ENCODE data around the gene SCN1B. TPM values are rescaled to one million over a fixed set of nuclear protein-coding genes. Genes with fewer than 3 reads are reported as not detected.
"Not testable (repeated sequence)": the region's sequence is repeated elsewhere in the genome, so short reads cannot be mapped to it uniquely, and the experiment has no call there.

The SCN1B gene
- polyA plus RNA-seq, 4 donors = 0.41 to 1.4 (median 1.4) TPM

- no peak for DNase-seq (ENCODE audit: low read depth in 4 of 4, low spot score in 2 of 4)
These were observed 14.9 kb upstream of the SCN1B start for GRCh38 chr19:35015270-35015953.

GRCh38 chr19:35015954-35016351, 14.3 kb upstream of the SCN1B start:
- no peak for DNase-seq (ENCODE audit: low read depth in 4 of 4, low spot score in 2 of 4)

GRCh38 chr19:35017507-35017906, 12.8 kb upstream of the SCN1B start:
- no peak for DNase-seq (ENCODE audit: low read depth in 4 of 4, low spot score in 2 of 4)

GRCh38 chr19:35018379-35018778, 11.9 kb upstream of the SCN1B start:
- no peak for DNase-seq (ENCODE audit: low read depth in 4 of 4, low spot score in 2 of 4)

- no peak for DNase-seq (ENCODE audit: low read depth in 4 of 4, low spot score in 2 of 4)
These were observed 11.1 kb upstream of the SCN1B start for GRCh38 chr19:35019144-35019543.

- DNase-seq (ENCODE audit: low read depth in 4 of 4, low spot score in 2 of 4) = no peak
These were observed 9.3 kb upstream of the SCN1B start for GRCh38 chr19:35021016-35021415.

GRCh38 chr19:35021596-35021995, 8.7 kb upstream of the SCN1B start:
- no peak for DNase-seq (ENCODE audit: low read depth in 4 of 4, low spot score in 2 of 4)

- no peak for DNase-seq (ENCODE audit: low read depth in 4 of 4, low spot score in 2 of 4)
These were observed 7.8 kb upstream of the SCN1B start for GRCh38 chr19:35022460-35022859.

- no peak for DNase-seq (ENCODE audit: low read depth in 4 of 4, low spot score in 2 of 4)
These were observed 6.8 kb upstream of the SCN1B start for GRCh38 chr19:35023428-35023827.

- DNase-seq (ENCODE audit: low read depth in 4 of 4, low spot score in 2 of 4) = no peak
These were observed 6.2 kb upstream of the SCN1B start for GRCh38 chr19:35024095-35024494.

- no peak for DNase-seq (ENCODE audit: low read depth in 4 of 4, low spot score in 2 of 4)
These were observed 4.3 kb upstream of the SCN1B start for GRCh38 chr19:35025969-35026368.

- DNase-seq (ENCODE audit: low read depth in 4 of 4, low spot score in 2 of 4) = no peak
These were observed 3.9 kb upstream of the SCN1B start for GRCh38 chr19:35026418-35026817.

GRCh38 chr19:35027009-35027408, 3.3 kb upstream of the SCN1B start:
- no peak for DNase-seq (ENCODE audit: low read depth in 4 of 4, low spot score in 2 of 4)

GRCh38 chr19:35027851-35028599, 2.2 kb upstream of the SCN1B start:
- no peak for DNase-seq (ENCODE audit: low read depth in 4 of 4, low spot score in 2 of 4)

- not testable (repeated sequence) for DNase-seq (ENCODE audit: low read depth in 4 of 4, low spot score in 2 of 4)
These were observed 1.7 kb upstream of the SCN1B start for GRCh38 chr19:35028600-35028885.

- not testable (repeated sequence) for DNase-seq (ENCODE audit: low read depth in 4 of 4, low spot score in 2 of 4)
These were observed 964 bp upstream of the SCN1B start for GRCh38 chr19:35029275-35029736.

- no peak for DNase-seq (ENCODE audit: low read depth in 4 of 4, low spot score in 2 of 4)
These were observed 473 bp upstream of the SCN1B start for GRCh38 chr19:35029737-35030256.

- no peak for DNase-seq (ENCODE audit: low read depth in 4 of 4, low spot score in 2 of 4)
These were observed 1.0 kb downstream of the SCN1B start for GRCh38 chr19:35031072-35031881.

GRCh38 chr19:35032356-35032865, 2.1 kb downstream of the SCN1B start:
- DNase-seq (ENCODE audit: low read depth in 4 of 4, low spot score in 2 of 4) = no peak

- no peak for DNase-seq (ENCODE audit: low read depth in 4 of 4, low spot score in 2 of 4)
These were observed 3.1 kb downstream of the SCN1B start for GRCh38 chr19:35033067-35034004.
